Islet precursor cell (in vitro differentiated cells): ENCODE data around the gene C16orf78.
A peak's percentile ranks its signal among the peaks of the same experiment; 100 is the strongest.

Source experiments
- DNase-seq: peaks from one replicate; pipeline ENCODE4 v3.0.0-alpha.2; 2018

The C16orf78 gene

GRCh38 chr16:49398761-49399160, 25.2 kb downstream of the C16orf78 start:
- peak; percentile 37 for DNase-seq

- DNase-seq, result no peak
Measured at GRCh38 chr16:49399594-49400364, 26.2 kb downstream of the C16orf78 start.

GRCh38 chr16:49400611-49401010, 27.0 kb downstream of the C16orf78 start:
- peak; percentile 27 for DNase-seq

GRCh38 chr16:49405123-49405522, 31.5 kb downstream of the C16orf78 start:
- DNase-seq, result peak; percentile 23

DNA sequence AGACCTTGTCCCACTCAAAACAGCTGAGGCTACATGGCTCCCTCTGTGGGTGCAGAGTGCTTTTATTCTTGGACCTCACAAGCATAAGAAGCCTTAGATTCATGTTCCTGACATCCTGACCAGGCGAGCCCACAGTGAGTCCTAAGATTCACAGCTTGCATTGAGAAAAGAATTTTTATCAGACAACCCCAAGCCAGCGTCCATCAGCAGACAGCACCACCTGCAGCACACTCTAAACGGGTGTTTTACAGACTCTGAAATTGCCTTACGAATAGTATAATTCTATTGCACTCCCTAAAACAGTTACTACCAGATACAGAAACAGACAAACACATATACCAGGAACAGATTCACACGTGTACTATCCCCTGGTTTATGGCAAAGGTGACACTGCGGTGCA, 31.9 kb downstream of the C16orf78 start:
- DNase-seq, result no peak

GRCh38 chr16:49407873-49408550, 34.4 kb downstream of the C16orf78 start:
- peak; percentile 95 for DNase-seq

GRCh38 chr16:49409121-49409520, 35.5 kb downstream of the C16orf78 start:
- peak; percentile 10 for DNase-seq

GRCh38 chr16:49410226-49410625, 36.6 kb downstream of the C16orf78 start:
- DNase-seq, result peak; percentile 41

DNA sequence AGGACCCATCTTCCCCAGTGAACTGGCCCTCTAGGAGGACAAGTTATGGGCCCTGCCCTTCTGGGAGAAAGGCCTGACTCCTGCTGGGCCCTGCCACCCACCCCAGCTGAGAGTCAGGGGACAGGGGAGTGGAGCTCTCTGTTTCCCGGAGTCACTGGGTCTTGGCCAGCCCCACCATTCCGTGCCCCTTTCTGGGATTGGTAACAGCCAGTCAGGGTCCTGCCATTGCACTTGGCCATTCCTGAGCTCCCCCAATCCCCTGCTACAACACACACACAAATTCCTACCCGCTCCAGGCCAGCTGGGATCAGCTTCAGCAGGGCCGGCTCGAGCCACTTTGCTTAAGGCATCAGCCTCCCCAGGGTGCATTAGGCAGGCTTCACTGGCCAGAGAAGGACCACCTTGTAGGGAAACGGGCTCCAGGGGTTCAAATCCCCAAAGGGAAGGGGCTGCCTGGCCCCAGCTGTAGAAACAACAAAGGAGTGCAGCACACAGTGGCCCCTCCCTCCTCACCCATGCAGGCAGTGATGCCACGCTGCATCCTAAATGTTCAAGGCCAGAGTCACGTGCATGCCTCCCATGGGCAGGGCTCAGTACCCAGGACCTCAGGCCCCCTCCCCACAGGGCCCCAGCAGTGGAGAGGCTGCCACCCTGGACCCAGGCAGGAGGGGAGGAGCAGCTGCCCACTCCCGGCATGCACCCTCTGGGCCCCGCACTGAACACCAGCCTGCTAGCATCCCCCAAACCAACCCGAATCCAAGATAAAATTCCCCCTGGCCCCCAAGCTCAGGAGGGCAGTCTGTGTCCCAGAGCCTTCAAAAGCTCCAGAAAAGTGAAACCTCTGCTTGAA, 37.7 kb downstream of the C16orf78 start:
- DNase-seq, result no peak

GRCh38 chr16:49414671-49415070, 41.1 kb downstream of the C16orf78 start:
- DNase-seq, result no peak

- DNase-seq, result no peak
Measured at GRCh38 chr16:49415083-49415482, 41.5 kb downstream of the C16orf78 start.

GRCh38 chr16:49416001-49416675, 42.5 kb downstream of the C16orf78 start:
- DNase-seq, result no peak

- no peak for DNase-seq
Measured at GRCh38 chr16:49417354-49417753, 43.8 kb downstream of the C16orf78 start.

DNA sequence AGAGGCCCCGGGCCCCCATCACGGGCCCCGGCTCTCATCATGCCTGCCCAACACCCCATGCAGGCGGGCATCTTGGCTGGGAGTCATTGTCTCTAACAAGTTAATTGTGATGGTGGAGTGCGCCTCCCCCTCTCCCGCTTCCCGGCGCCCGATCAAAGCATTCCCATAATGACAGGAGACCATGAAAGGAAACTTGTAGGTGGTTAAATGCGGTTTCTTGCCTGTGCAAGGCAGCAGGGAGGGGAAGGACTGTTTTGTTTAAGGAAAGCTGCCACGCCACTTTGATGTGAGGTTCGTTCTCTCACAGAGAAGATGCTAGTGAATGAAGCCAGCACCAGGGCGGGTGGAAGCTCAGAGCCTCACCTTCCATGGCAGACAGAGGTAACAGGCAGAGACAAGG, 45.4 kb downstream of the C16orf78 start:
- no peak for DNase-seq

DNA sequence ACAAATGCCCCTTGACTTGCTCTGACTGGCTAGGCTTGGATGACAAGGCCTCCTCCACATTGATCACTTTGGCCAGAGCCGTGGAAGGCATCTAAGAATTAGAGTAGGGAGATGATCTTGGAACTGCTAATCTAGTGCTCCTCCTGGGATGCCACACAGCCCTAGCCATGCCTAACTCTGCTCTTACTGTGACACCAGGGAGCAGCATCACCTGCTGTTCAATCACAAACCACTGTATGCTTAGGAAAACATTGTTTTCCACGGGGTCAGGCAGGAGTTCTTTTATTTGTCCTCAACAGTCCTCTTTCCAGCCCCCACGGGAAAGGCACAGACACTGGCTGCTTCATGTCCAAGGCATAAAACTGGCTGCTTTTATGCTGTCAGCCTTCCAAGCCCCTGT, 46.3 kb downstream of the C16orf78 start:
- no peak for DNase-seq

- no peak for DNase-seq
Measured at GRCh38 chr16:49422896-49423295, 49.3 kb downstream of the C16orf78 start.

- no peak for DNase-seq
Measured at GRCh38 chr16:49424961-49425360, 51.4 kb downstream of the C16orf78 start.

- DNase-seq, result no peak
Measured at GRCh38 chr16:49427771-49428170, 54.2 kb downstream of the C16orf78 start.

- DNase-seq, result no peak
Measured at GRCh38 chr16:49428808-49429207, 55.2 kb downstream of the C16orf78 start.

DNA sequence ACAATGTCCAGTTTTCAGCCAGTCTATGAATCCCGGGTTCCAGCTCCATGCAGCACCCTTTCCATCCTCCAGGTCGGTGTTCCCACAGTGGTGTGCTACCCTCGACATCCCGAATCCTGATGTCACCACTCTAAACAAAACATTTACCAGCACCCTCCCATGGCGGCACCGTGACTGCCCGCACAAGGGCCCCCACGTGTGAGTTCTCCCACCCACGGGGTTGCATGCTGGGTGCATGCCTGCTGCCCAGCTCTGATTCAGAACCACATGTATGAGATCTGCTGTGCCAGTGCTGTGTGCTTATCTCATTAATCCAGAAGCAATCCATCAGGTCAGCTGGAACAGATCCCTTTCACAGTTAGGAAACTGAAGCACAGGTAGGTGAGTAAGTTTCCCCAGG, 57.4 kb downstream of the C16orf78 start:
- DNase-seq, result no peak

DNA sequence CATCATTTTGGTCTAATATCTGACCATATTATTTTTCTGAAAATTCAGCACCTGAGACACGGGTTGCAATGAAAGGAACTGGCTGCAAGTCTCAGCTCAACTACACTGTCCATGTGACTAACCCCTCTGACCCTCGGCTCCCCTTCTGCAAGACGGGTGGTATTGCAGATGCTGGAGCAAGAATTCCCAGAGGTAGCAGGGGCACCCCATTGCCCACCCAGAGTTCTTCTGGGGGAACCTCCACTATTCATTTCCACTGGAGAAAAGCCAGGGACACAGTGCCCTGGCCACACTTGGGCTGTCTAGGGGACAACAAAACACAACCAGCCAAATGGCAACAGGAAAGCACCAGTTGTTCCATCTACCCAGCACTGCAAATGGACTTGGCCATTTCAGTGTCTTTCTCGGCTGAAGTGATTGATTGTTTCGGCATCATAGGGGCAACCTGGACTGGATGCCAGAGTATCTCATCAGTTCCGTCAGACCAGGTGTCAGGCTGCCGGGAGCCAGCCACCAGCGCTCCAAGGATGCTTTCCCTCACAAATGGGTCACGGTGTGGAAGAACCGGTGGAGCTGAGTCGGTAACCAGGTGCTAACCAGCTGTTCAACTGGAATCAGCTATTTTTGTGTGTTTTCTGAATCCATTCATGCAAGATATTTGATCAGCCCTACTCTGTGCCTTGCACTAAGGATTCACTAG, 58.1 kb downstream of the C16orf78 start:
- no peak for DNase-seq

- no peak for DNase-seq
Measured at GRCh38 chr16:49434733-49435132, 61.1 kb downstream of the C16orf78 start.
